Measurements from ENCODE around the gene IPO13. TPM values are rescaled to one million over a fixed set of nuclear protein-coding genes. Genes with fewer than 3 reads are reported as not detected.

IPO13 gene
- total and polyA plus RNA-seq, 2 donors from 2014 or later, result 33.8 to 56.1 TPM

DNA sequence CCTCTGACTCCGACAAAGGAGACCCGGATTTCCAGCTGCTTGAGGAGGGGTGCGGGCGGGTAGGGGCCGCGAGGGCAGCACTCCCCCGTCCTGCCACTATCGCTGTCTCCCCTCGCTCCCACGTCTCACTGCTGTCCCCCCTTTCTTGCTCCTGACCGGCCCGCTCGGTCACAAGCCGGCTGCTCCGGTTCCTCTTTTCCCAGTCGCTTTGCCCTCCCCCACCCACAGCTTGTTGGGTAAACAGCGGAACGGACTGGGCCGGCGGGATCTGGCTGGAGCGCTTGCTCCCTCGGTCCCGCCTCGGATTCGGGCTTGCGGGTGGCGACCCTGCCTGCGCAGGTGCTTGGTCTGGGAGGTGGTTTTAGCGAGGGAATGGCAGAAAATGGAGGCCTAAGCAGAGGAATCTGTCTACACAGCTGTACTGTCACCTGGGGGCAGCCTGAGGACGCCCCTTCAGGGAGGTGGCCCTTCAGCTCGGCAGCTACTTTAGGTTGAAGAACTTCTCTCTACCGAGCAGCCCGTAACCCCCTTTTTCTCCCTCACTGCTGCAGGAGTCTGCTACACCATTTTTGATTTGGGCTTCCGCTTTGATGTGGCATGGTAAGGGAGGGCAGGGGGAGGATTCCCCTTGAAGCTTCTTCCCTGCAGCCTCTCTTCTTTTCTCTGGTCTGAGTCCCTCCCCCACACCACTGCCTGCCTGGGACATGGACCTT lies 28.7 kb downstream of the IPO13 start:
- H3K9ac ChIP-seq (ENCODE audit: low read length in 3 of 3), result peak overlapping the region; percentile 53 to 88 (median 82)
- H3K9me3 ChIP-seq (ENCODE audit: control insufficient read depth in 2 of 3, insufficient read depth in 1 of 3, low read length in 3 of 3), result no peaks in the 10 kb centered on the region
- DNase-seq, result peak; percentile 46 to 93 (median 81)
- H3K27ac ChIP-seq (ENCODE audit: low read depth in 2 of 2, low read length in 2 of 2), result peak overlapping the region; percentile 97
- H3K36me3 ChIP-seq (ENCODE audit: control insufficient read depth in 2 of 3, insufficient read depth in 3 of 3, low read length in 3 of 3), result peaks cover 4 to 26% (median 5%) of the 10 kb centered on the region in 3 donors
- no peaks in the 10 kb centered on the region for H3K27me3 ChIP-seq (ENCODE audit: control insufficient read depth, insufficient read depth, low read length)
- peak overlapping the region; percentile 64 to 77 (median 73) for H3K4me3 ChIP-seq (ENCODE audit: low read length in 3 of 3)
- no peak for TF ChIP-seq CTCF (IDR thresholded peaks at IDR 0.05; ENCODE audit: borderline replicate concordance, extremely low read depth, insufficient read depth)
- intact Hi-C loops (cut with DNase I), result no loop called here
- FAIRE-seq, result no peak
- peaks cover 0 to 46% (median 12%) of the 10 kb centered on the region in 3 donors for H3K4me1 ChIP-seq (ENCODE audit: control insufficient read depth in 2 of 3, insufficient read depth in 2 of 3, low read depth in 1 of 3, low read length in 3 of 3)

DNA sequence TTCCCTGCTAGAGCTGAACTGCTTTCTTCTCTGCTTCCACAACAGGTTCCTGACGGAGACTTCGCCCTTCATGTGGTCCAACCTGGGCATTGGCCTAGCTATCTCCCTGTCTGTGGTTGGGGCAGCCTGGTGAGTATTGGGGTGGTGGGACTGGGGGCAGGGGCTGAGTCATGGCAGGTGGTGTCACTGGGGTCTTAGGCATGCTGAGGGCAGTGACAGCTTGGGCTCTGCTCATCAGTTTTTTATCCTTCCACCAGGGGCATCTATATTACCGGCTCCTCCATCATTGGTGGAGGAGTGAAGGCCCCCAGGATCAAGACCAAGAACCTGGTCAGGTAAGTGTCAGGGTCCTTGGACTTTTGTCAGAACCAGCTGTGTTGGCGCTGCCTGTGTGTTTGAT lies 29.3 kb downstream of the IPO13 start:
- no peaks in the 10 kb centered on the region for H3K27me3 ChIP-seq (ENCODE audit: control insufficient read depth, insufficient read depth, low read length)
- peak overlapping the region in 1 of 2 donors; percentile 97 for H3K27ac ChIP-seq (ENCODE audit: low read depth in 2 of 2, low read length in 2 of 2)
- peak overlapping the region; percentile 64 to 77 (median 73) for H3K4me3 ChIP-seq (ENCODE audit: low read length in 3 of 3)
- H3K4me1 ChIP-seq (ENCODE audit: control insufficient read depth in 2 of 3, insufficient read depth in 2 of 3, low read depth in 1 of 3, low read length in 3 of 3), result peaks cover 0 to 39% (median 7%) of the 10 kb centered on the region in 3 donors
- intact Hi-C loops (cut with DNase I), result no loop called here
- FAIRE-seq (no peak), DNase-seq (no peak)
- H3K36me3 ChIP-seq (ENCODE audit: control insufficient read depth in 2 of 3, insufficient read depth in 3 of 3, low read length in 3 of 3), result peaks cover 4 to 26% (median 5%) of the 10 kb centered on the region in 3 donors
- peak overlapping the region in 1 of 3 donors; percentile 88 for H3K9ac ChIP-seq (ENCODE audit: low read length in 3 of 3)
- H3K9me3 ChIP-seq (ENCODE audit: control insufficient read depth in 2 of 3, insufficient read depth in 1 of 3, low read length in 3 of 3), result no peaks in the 10 kb centered on the region
- TF ChIP-seq CTCF (IDR thresholded peaks at IDR 0.05; ENCODE audit: borderline replicate concordance, extremely low read depth, insufficient read depth), result no peak

GRCh38 chr1:43976890-43977289 lies 30.1 kb downstream of the IPO13 start:
- Histone ChIP-seq H3K9ac (ENCODE audit: low read length in 3 of 3) (no peak overlapping the region), H3K27me3 (ENCODE audit: control insufficient read depth, insufficient read depth, low read length) (no peaks in the 10 kb centered on the region), H3K4me3 (ENCODE audit: low read length in 3 of 3) (peak overlapping the region in 1 of 3 donors; percentile 73), H3K27ac (ENCODE audit: low read depth in 2 of 2, low read length in 2 of 2) (no peak overlapping the region), H3K4me1 (ENCODE audit: control insufficient read depth in 2 of 3, insufficient read depth in 2 of 3, low read depth in 1 of 3, low read length in 3 of 3) (peaks cover 0 to 37% (median 7%) of the 10 kb centered on the region in 3 donors), H3K9me3 (ENCODE audit: control insufficient read depth in 2 of 3, insufficient read depth in 1 of 3, low read length in 3 of 3) (no peaks in the 10 kb centered on the region), H3K36me3 (ENCODE audit: control insufficient read depth in 2 of 3, insufficient read depth in 3 of 3, low read length in 3 of 3) (peaks cover 4 to 26% (median 5%) of the 10 kb centered on the region in 3 donors)
- no peak for TF ChIP-seq CTCF (IDR thresholded peaks at IDR 0.05; ENCODE audit: borderline replicate concordance, extremely low read depth, insufficient read depth)
- intact Hi-C loops (cut with DNase I), result no loop called here
- FAIRE-seq (no peak), DNase-seq (no peak)

All from kidney (tissue), 14 donors.